GM19467 (cell line): ENCODE data around the gene HCN3.
"Not testable (repeated sequence)": the region's sequence is repeated elsewhere in the genome, so short reads cannot be mapped to it uniquely, and the experiment has no call there.

Source experiments
- ATAC-seq: cut with Tn5 transposase; IDR thresholded peaks from one replicate; pipeline ENCODE4 v1.9.1; 2021; ENCODE audit warnings: mild to moderate bottlenecking, moderate library complexity; ENCODE audit not compliant: unreplicated experiment

Gene HCN3

GRCh38 chr1:155328856-155329255 lies 51.6 kb downstream of the HCN3 start:
- not testable (repeated sequence) for ATAC-seq

- no peak for ATAC-seq
Observed at GRCh38 chr1:155329980-155330598, 52.8 kb downstream of the HCN3 start.

- no peak for ATAC-seq
Observed at GRCh38 chr1:155334962-155335361, 57.7 kb downstream of the HCN3 start.
